Liver (tissue), 9 donors: ENCODE results near the gene ICAM1. TPM values are rescaled to one million over a fixed set of nuclear protein-coding genes. Genes with fewer than 3 reads are reported as not detected.

Experiments
- DNase-seq: peaks from one replicate; pipeline ENCODE4 v3.0.0-alpha.2; 2017; ENCODE audit warnings: low spot score
- H3K27ac ChIP-seq, 2 donors: one replicate each; pipeline ENCODE4 v1.7.0; 2013; ENCODE audit warnings: inconsistent platforms in 2 of 2, low read length in 2 of 2, control low read depth in 1 of 2, low read depth in 1 of 2, mild to moderate bottlenecking in 1 of 2
- H3K27me3 ChIP-seq, 4 donors: one replicate each; pipeline versions ENCODE4 v1.6.1 to v1.7.0; 2013; ENCODE audit warnings: low read length in 3 of 4, inconsistent platforms in 1 of 4, mild to moderate bottlenecking in 1 of 4, moderate library complexity in 1 of 4; ENCODE audit not compliant: control insufficient read depth in 4 of 4, insufficient read depth in 4 of 4
- H3K36me3 ChIP-seq, 4 donors: one replicate each; pipeline versions ENCODE4 v1.6.1 to v1.7.0; 2013; ENCODE audit warnings: low read length in 3 of 4, mild to moderate bottlenecking in 3 of 4, low read depth in 1 of 4, moderate library complexity in 1 of 4; ENCODE audit not compliant: control insufficient read depth in 4 of 4, insufficient read depth in 3 of 4
- H3K4me1 ChIP-seq, 4 donors: one replicate each; pipeline versions ENCODE4 v1.6.1 to v1.7.0; 2013; ENCODE audit warnings: low read length in 3 of 4, mild to moderate bottlenecking in 3 of 4, moderate library complexity in 1 of 4; ENCODE audit not compliant: control insufficient read depth in 4 of 4, insufficient read depth in 4 of 4
- H3K4me3 ChIP-seq, 3 donors: one replicate each; pipeline versions ENCODE4 v1.6.1 to v1.7.0; 2013; ENCODE audit warnings: low read length in 3 of 3, control low read depth in 1 of 3, low read depth in 1 of 3, mild to moderate bottlenecking in 1 of 3
- H3K9ac ChIP-seq, 2 donors: one replicate each; pipeline ENCODE4 v1.7.0; 2013; ENCODE audit warnings: low read length in 2 of 2, mild to moderate bottlenecking in 2 of 2, moderate library complexity in 2 of 2, control low read depth in 1 of 2, low read depth in 1 of 2
- H3K9me3 ChIP-seq, 4 donors: one replicate each; pipeline versions ENCODE4 v1.6.1 to v1.7.0; 2013; ENCODE audit warnings: low read length in 3 of 4; ENCODE audit not compliant: control insufficient read depth in 4 of 4
- EGR1 ChIP-seq, 2 donors: IDR thresholded peaks; 2 replicates each; pipeline ENCODE4 v1.6.1; 2016 to 2018; ENCODE audit warnings: antibody characterized with exemption in 2 of 2, low read depth in 2 of 2
- FOXA1 ChIP-seq: IDR thresholded peaks from 2 replicates; pipeline ENCODE4 v1.6.1; 2016; ENCODE audit warnings: antibody characterized with exemption
- FOXA2 ChIP-seq: IDR thresholded peaks from 2 replicates; pipeline ENCODE4 v1.6.1; 2016; ENCODE audit warnings: antibody characterized with exemption
- GABPA ChIP-seq, 2 donors: IDR thresholded peaks in 1 of 2; conservative IDR thresholded peaks in 1 of 2; 2 replicates each; pipeline ENCODE4 v1.6.1; 2016; ENCODE audit warnings: antibody characterized with exemption in 2 of 2, mild to moderate bottlenecking in 1 of 2, moderate library complexity in 1 of 2
- HNF4A ChIP-seq, 2 donors: conservative IDR thresholded peaks; 2 replicates each; pipeline ENCODE4 v1.6.1; 2016; ENCODE audit warnings: antibody characterized with exemption in 2 of 2, mild to moderate bottlenecking in 2 of 2
- HNF4G ChIP-seq: IDR thresholded peaks from 2 replicates; pipeline ENCODE4 v1.6.1; 2016; ENCODE audit warnings: antibody characterized with exemption
- JUND ChIP-seq, 2 donors: IDR thresholded peaks; 2 replicates each; pipeline ENCODE4 v1.6.1; 2016; ENCODE audit warnings: antibody characterized with exemption in 2 of 2
- NR2F2 ChIP-seq: IDR thresholded peaks from 2 replicates; pipeline ENCODE4 v1.6.1; 2016; ENCODE audit warnings: antibody characterized with exemption
- RAD21 ChIP-seq, 2 donors: IDR thresholded peaks; 2 replicates each; pipeline ENCODE4 v1.6.1; 2016; ENCODE audit warnings: antibody characterized with exemption in 2 of 2, mild to moderate bottlenecking in 2 of 2
- RXRA ChIP-seq, 2 donors: IDR thresholded peaks; 2 replicates each; pipeline ENCODE4 v1.6.1; 2017 to 2018; ENCODE audit warnings: antibody characterized with exemption in 2 of 2, mild to moderate bottlenecking in 1 of 2
- SP1 ChIP-seq: IDR thresholded peaks from 2 replicates; pipeline ENCODE4 v1.6.1; 2018; ENCODE audit warnings: antibody characterized with exemption, mild to moderate bottlenecking
- TAF1 ChIP-seq: conservative IDR thresholded peaks from 2 replicates; pipeline ENCODE4 v1.6.1; 2016; ENCODE audit warnings: antibody characterized with exemption, mild to moderate bottlenecking
- YY1 ChIP-seq: IDR thresholded peaks from 2 replicates; pipeline ENCODE4 v1.6.1; 2016; ENCODE audit warnings: antibody characterized with exemption, mild to moderate bottlenecking
- whole genome bisulfite sequencing: extraction: QIAGEN DNeasy Blood & Tissue Kit; methylation state at CpG from one replicate; pipeline ENCODE4 v1.1.7; 2013; 5-methylcytosine and 5-hydroxymethylcytosine counted together
- polyA plus RNA-seq, 2 donors: library from polyadenylated mRNA; stranded (reverse) in 1 of 2; unstranded in 1 of 2; fragments of 200-250 nt in 1 of 2; fragments of >200 nt in 1 of 2; fragmentation: Nextera tagmentation in 1 of 2; extraction: Ambion mirVana in 1 of 2; gene quantifications; one replicate each; pipeline versions ENCODE4 v1.2.1 to v1.2.3, GENCODE V29; 2013 to 2015
- total RNA-seq, 2 donors: library from RNA; depleted of rRNA; stranded (reverse); fragments of >200 nt; gene quantifications; one replicate each; pipeline ENCODE4 v1.2.3, GENCODE V29; 2014
- TF ChIP-seq, protein P1 (sequence below): IDR thresholded peaks from 2 replicates; pipeline ENCODE4 v1.6.1; 2016; ENCODE audit warnings: antibody characterized with exemption, mild to moderate bottlenecking
- TF ChIP-seq, protein P2 (sequence below): IDR thresholded peaks from 2 replicates; pipeline ENCODE4 v1.6.1; 2016; ENCODE audit warnings: antibody characterized with exemption
- TF ChIP-seq, protein P3 (sequence below): fragments of 150-350 bp; IDR thresholded peaks from 2 replicates; pipeline ENCODE4 v1.5.1; 2017; ENCODE audit warnings: improper control_type of control experiment, low read depth, low read length; ENCODE audit not compliant: missing input control
- TF ChIP-seq, protein P4 (sequence below): IDR thresholded peaks from 2 replicates; pipeline ENCODE4 v1.6.1; 2016; ENCODE audit warnings: antibody characterized with exemption
- donor health status: healthy.
- donor health status: healthy.
- donor health status: healthy.
- donor health status: healthy.
- donor health status: healthy.

The ICAM1 gene
- total and polyA plus RNA-seq, 4 donors: 7.8 to 26.3 (median 19.8) TPM

DNA sequence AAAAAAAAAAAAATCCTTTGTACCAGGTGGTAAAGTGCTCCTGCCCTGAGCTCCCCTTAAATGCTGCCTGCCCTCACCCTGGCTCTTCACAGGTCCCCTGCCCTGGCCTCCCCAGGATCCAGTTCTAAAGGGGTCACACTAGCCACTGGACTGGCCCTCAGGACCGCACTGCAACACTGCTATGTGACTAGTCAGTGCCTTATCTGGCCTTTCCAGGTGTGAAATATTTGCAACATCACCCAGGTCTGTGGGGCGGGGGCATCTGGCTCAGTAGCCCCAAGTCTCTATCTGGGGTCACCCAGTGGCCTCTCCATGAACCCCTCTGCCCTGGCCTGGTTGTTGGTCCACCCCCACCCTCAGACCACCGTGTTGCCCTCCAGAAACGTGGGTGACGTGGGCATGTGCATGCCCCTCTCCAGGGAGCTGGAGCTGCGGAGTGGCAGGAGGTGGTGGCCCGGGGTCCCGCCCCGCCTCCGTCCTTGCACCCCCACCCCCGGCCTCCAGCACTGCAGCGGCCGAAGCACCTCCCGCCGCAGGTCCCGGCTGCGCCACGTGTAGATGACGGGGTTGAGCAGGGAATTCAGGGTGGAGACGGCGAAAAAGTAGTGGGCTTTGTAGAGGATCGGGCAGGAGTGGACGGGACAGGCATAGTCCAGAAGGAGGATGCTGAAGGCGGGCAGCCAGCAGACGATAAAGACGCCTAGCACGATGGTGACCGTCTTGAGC lies 47.3 kb upstream of the ICAM1 start:
- WGBS: 96% methylated on average over 28 of the region's 28 CpGs
- H3K9ac ChIP-seq: no peak overlapping the region

More for the DNA sequence above, 47.3 kb upstream of the ICAM1 start:
- H3K27me3 ChIP-seq: no peaks in the 10 kb centered on the region
- TF ChIP-seq TAF1 (no peak), FOXA1 (no peak), YY1 (no peak), FOXA2 (no peak), HNF4G (no peak), JUND (IDR thresholded peaks at IDR 0.05) (no peak), RXRA (IDR thresholded peaks at IDR 0.05) (no peak), GABPA (IDR thresholded peaks at IDR 0.05 in 1 of 2, conservative IDR thresholded peaks at IDR 0.05 in 1 of 2) (no peak), HNF4A (conservative IDR thresholded peaks at IDR 0.05) (no peak), SP1 (no peak), EGR1 (IDR thresholded peaks at IDR 0.05; ENCODE audit: low read depth in 2 of 2) (no peak), RAD21 (IDR thresholded peaks at IDR 0.05) (no peak), NR2F2 (no peak)
- TF ChIP-seq, protein P1, sequence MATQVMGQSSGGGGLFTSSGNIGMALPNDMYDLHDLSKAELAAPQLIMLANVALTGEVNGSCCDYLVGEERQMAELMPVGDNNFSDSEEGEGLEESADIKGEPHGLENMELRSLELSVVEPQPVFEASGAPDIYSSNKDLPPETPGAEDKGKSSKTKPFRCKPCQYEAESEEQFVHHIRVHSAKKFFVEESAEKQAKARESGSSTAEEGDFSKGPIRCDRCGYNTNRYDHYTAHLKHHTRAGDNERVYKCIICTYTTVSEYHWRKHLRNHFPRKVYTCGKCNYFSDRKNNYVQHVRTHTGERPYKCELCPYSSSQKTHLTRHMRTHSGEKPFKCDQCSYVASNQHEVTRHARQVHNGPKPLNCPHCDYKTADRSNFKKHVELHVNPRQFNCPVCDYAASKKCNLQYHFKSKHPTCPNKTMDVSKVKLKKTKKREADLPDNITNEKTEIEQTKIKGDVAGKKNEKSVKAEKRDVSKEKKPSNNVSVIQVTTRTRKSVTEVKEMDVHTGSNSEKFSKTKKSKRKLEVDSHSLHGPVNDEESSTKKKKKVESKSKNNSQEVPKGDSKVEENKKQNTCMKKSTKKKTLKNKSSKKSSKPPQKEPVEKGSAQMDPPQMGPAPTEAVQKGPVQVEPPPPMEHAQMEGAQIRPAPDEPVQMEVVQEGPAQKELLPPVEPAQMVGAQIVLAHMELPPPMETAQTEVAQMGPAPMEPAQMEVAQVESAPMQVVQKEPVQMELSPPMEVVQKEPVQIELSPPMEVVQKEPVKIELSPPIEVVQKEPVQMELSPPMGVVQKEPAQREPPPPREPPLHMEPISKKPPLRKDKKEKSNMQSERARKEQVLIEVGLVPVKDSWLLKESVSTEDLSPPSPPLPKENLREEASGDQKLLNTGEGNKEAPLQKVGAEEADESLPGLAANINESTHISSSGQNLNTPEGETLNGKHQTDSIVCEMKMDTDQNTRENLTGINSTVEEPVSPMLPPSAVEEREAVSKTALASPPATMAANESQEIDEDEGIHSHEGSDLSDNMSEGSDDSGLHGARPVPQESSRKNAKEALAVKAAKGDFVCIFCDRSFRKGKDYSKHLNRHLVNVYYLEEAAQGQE: no peak
- TF ChIP-seq, protein P2, sequence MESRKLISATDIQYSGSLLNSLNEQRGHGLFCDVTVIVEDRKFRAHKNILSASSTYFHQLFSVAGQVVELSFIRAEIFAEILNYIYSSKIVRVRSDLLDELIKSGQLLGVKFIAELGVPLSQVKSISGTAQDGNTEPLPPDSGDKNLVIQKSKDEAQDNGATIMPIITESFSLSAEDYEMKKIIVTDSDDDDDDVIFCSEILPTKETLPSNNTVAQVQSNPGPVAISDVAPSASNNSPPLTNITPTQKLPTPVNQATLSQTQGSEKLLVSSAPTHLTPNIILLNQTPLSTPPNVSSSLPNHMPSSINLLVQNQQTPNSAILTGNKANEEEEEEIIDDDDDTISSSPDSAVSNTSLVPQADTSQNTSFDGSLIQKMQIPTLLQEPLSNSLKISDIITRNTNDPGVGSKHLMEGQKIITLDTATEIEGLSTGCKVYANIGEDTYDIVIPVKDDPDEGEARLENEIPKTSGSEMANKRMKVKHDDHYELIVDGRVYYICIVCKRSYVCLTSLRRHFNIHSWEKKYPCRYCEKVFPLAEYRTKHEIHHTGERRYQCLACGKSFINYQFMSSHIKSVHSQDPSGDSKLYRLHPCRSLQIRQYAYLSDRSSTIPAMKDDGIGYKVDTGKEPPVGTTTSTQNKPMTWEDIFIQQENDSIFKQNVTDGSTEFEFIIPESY: no peak
- TF ChIP-seq, protein P3, sequence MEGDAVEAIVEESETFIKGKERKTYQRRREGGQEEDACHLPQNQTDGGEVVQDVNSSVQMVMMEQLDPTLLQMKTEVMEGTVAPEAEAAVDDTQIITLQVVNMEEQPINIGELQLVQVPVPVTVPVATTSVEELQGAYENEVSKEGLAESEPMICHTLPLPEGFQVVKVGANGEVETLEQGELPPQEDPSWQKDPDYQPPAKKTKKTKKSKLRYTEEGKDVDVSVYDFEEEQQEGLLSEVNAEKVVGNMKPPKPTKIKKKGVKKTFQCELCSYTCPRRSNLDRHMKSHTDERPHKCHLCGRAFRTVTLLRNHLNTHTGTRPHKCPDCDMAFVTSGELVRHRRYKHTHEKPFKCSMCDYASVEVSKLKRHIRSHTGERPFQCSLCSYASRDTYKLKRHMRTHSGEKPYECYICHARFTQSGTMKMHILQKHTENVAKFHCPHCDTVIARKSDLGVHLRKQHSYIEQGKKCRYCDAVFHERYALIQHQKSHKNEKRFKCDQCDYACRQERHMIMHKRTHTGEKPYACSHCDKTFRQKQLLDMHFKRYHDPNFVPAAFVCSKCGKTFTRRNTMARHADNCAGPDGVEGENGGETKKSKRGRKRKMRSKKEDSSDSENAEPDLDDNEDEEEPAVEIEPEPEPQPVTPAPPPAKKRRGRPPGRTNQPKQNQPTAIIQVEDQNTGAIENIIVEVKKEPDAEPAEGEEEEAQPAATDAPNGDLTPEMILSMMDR: no peak
- TF ChIP-seq, protein P4, sequence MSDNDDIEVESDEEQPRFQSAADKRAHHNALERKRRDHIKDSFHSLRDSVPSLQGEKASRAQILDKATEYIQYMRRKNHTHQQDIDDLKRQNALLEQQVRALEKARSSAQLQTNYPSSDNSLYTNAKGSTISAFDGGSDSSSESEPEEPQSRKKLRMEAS: no peak
- DNase-seq: no peak
- H3K4me1 ChIP-seq: peaks cover 0 to 5% (median 2%) of the 10 kb centered on the region in 4 donors
- peaks cover 0 to 3% (median under 1%) of the 10 kb centered on the region in 4 donors for H3K36me3 ChIP-seq
- H3K4me3 ChIP-seq: no peak overlapping the region
- H3K27ac ChIP-seq: no peak overlapping the region
- H3K9me3 ChIP-seq: no peaks in the 10 kb centered on the region
